LNCAP (cell line): ENCODE measurements around the gene EMP3.

Source experiments
- CTCF ChIP-seq: fragments of 450-650 bp; IDR thresholded peaks from 2 replicates; pipeline ENCODE4 v1.5.1; 2017; ENCODE audit warnings: mild to moderate bottlenecking

Gene EMP3

GRCh38 chr19:48342841-48343540 is 17.6 kb downstream of the EMP3 start:
- no peak for TF ChIP-seq CTCF

- no peak for TF ChIP-seq CTCF
Measured at GRCh38 chr19:48344892-48345291, 19.5 kb downstream of the EMP3 start.

GRCh38 chr19:48346191-48346590 is 20.8 kb downstream of the EMP3 start:
- no peak for TF ChIP-seq CTCF

GRCh38 chr19:48348045-48348444 is 22.7 kb downstream of the EMP3 start:
- TF ChIP-seq CTCF = no peak

GRCh38 chr19:48348737-48349136 is 23.4 kb downstream of the EMP3 start:
- no peak for TF ChIP-seq CTCF

GRCh38 chr19:48350856-48351255 is 25.5 kb downstream of the EMP3 start:
- TF ChIP-seq CTCF = no peak

- peak; percentile 51 for TF ChIP-seq CTCF
Measured at GRCh38 chr19:48351341-48351752, 26.0 kb downstream of the EMP3 start.

GRCh38 chr19:48353677-48354076 is 28.3 kb downstream of the EMP3 start:
- TF ChIP-seq CTCF = no peak
